H1 (cell line): ENCODE results near the gene ZNF316. TPM values are rescaled to one million over a fixed set of nuclear protein-coding genes. Genes with fewer than 3 reads are reported as not detected.

Experiments used
- CTBP2 ChIP-seq: IDR thresholded peaks from 2 replicates; pipeline ENCODE4 v1.7.0; 2011; ENCODE audit warnings: borderline replicate concordance, mild to moderate bottlenecking, moderate library complexity, mixed read lengths, low read length; ENCODE audit not compliant: insufficient read depth, insufficient read length
- CTCF ChIP-seq, 3 experiments: IDR thresholded peaks; 1 replicate in 2 of 3; 2 replicates in 1 of 3; pipeline versions ENCODE4 v1.5.1 to v1.6.1; 2011; ENCODE audit warnings: low read length in 3 of 3, mild to moderate bottlenecking in 3 of 3, inconsistent platforms in 2 of 3, low read depth in 1 of 3, moderate library complexity in 1 of 3; ENCODE audit not compliant: insufficient read depth in 1 of 3; ENCODE audit errors: control extremely low read depth in 1 of 3
- POU5F1 ChIP-seq: IDR thresholded peaks from 2 replicates; pipeline ENCODE4 v1.6.1; 2011; ENCODE audit warnings: low read depth, mild to moderate bottlenecking, low read length, moderate library complexity
- polyA plus RNA-seq, 7 experiments: library from polyadenylated mRNA; depleted of rRNA in 3 of 7; stranded (reverse) in 5 of 7; unstranded in 2 of 7; fragments of >200 nt in 5 of 7; fragments of 200-250 nt in 2 of 7; gene quantifications; 1 replicate in 5 of 7; 2 replicates in 1 of 7; 4 replicates in 1 of 7; pipeline versions ENCODE4 v1.2.1 to v1.2.3, GENCODE V29; 2011 to 2013; ENCODE audit warnings: missing spikeins in 2 of 7, mixed read lengths in 2 of 7
- total RNA-seq: library from RNA; stranded (reverse); fragmentation: NEBNext Ultra II Directional; extraction: Animal tissue kit (Norgen Biotek cat#: 25700); gene quantifications from 2 replicates; pipeline ENCODE4 v1.2.1, GENCODE V29; 2021

Gene ZNF316
- total and polyA plus RNA-seq, 2 of the 8 experiments (the other 6 are each of a cell fraction or from before 2014, with no cell fraction given), result 3.6 to 13.7 TPM

GRCh38 chr7:6700793-6701192 lies 63.7 kb downstream of the ZNF316 start (continued):
- TF ChIP-seq CTCF (IDR thresholded peaks at IDR 0.05; ENCODE audit: control extremely low read depth in 1 of 3, insufficient read depth in 1 of 3, low read depth in 1 of 3, low read length in 3 of 3) (no peak), CTBP2 (no peak), POU5F1 (no peak)
